ENCODE results near the gene CXXC5.

Gene CXXC5

GRCh38 chr5:139646912-139647505 is 1.1 kb upstream of the CXXC5 start:
- Histone ChIP-seq H3K36me3 (no peaks in the 10 kb centered on the region), H3K4me1 (peaks cover 0 to 40% (median 23%) of the 10 kb centered on the region in 4 donors), H3K27me3 (no peaks in the 10 kb centered on the region), H3K4me3 (peak overlapping the region in 1 of 2 donors; percentile 7), H3K27ac (no peak overlapping the region), H3K9me3 (no peaks in the 10 kb centered on the region)
- DNase-seq = peak; percentile 44 to 67
- TF ChIP-seq CTCF (IDR thresholded peaks at IDR 0.05) = no peak
- intact Hi-C loops (cut with DNase I; ENCODE audit: low total_unique reads) = no loop called here

GRCh38 chr5:139647506-139648204 is 494 bp upstream of the CXXC5 start:
- intact Hi-C loops (cut with DNase I; ENCODE audit: low total_unique reads) = no loop called here
- DNase-seq = peak; percentile 19 to 65
- peak overlapping the region; percentile 88 to 94 for H3K27ac ChIP-seq
- H3K9me3 ChIP-seq = no peaks in the 10 kb centered on the region
- TF ChIP-seq CTCF (IDR thresholded peaks at IDR 0.05) = no peak
- H3K36me3 ChIP-seq = no peaks in the 10 kb centered on the region
- H3K27me3 ChIP-seq = no peaks in the 10 kb centered on the region
- H3K4me1 ChIP-seq = peaks cover 0 to 44% (median 29%) of the 10 kb centered on the region in 4 donors
- H3K4me3 ChIP-seq = peak overlapping the region; percentile 71 to 98

- H3K9me3 ChIP-seq = no peaks in the 10 kb centered on the region
- H3K27me3 ChIP-seq = no peaks in the 10 kb centered on the region
- H3K27ac ChIP-seq = peak overlapping the region; percentile 88 to 94
- H3K4me1 ChIP-seq = peaks cover 0 to 53% (median 46%) of the 10 kb centered on the region in 4 donors
- H3K4me3 ChIP-seq = peak overlapping the region; percentile 71 to 98
- DNase-seq = peak in 1 of 2 donors; percentile 77
- H3K36me3 ChIP-seq = no peaks in the 10 kb centered on the region
- no peak for TF ChIP-seq CTCF (IDR thresholded peaks at IDR 0.05)
- intact Hi-C loops (cut with DNase I; ENCODE audit: low total_unique reads) = no loop called here
Observed at GRCh38 chr5:139649082-139649991, 1.2 kb downstream of the CXXC5 start.

GRCh38 chr5:139650031-139650688 is 2.0 kb downstream of the CXXC5 start:
- H3K9me3 ChIP-seq = no peaks in the 10 kb centered on the region
- peak in 1 of 2 donors; percentile 79 for DNase-seq
- H3K27me3 ChIP-seq = no peaks in the 10 kb centered on the region
- no peaks in the 10 kb centered on the region for H3K36me3 ChIP-seq
- TF ChIP-seq CTCF (IDR thresholded peaks at IDR 0.05) = peak; percentile 49 to 50
- peaks cover 4 to 61% (median 54%) of the 10 kb centered on the region in 4 donors for H3K4me1 ChIP-seq
- H3K27ac ChIP-seq = peak overlapping the region; percentile 88 to 94
- H3K4me3 ChIP-seq = peak overlapping the region; percentile 71 to 98
- intact Hi-C loops (cut with DNase I; ENCODE audit: low total_unique reads) = no loop called here

- peak in 1 of 2 donors; percentile 78 for DNase-seq
- TF ChIP-seq CTCF (IDR thresholded peaks at IDR 0.05) = no peak
- Histone ChIP-seq H3K4me1 (peaks cover 4 to 66% (median 59%) of the 10 kb centered on the region in 4 donors), H3K9me3 (no peaks in the 10 kb centered on the region), H3K27ac (peak overlapping the region; percentile 88 to 94), H3K36me3 (no peaks in the 10 kb centered on the region), H3K27me3 (no peaks in the 10 kb centered on the region), H3K4me3 (peak overlapping the region; percentile 71 to 98)
- intact Hi-C loops (cut with DNase I; ENCODE audit: low total_unique reads) = no loop called here
Observed at GRCh38 chr5:139650689-139651042, 2.5 kb downstream of the CXXC5 start.
